IMR-90 (cell line): ENCODE results near the gene AFTPH. TPM values are rescaled to one million over a fixed set of nuclear protein-coding genes. Genes with fewer than 3 reads are reported as not detected.

Experiments
- ATAC-seq: fragments of 200-7000 bp; cut with Tn5 transposase; 2 replicates; pipeline ENCODE4 v1.9.1; 2020; ENCODE audit warnings: low read depth, mild to moderate bottlenecking, moderate library complexity
- BruUV-seq: library from RNA; stranded (reverse); fragments of 400-500 nt; replicated peaks from 2 replicates; lab custom pipeline; 2021; lab: Mats Ljungman, UMichigan
- CTCF ChIA-PET: fragments of 300-600 bp; formaldehyde crosslinking; extraction: SDS; loops from one replicate; lab custom pipeline; 2021; ENCODE audit warnings: antibody characterized with exemption; lab: Yijun Ruan, JAX
- POLR2A ChIA-PET: fragments of 300-600 bp; sonication (Branson Sonifier 250); formaldehyde crosslinking; loops from one replicate; lab custom pipeline; 2022; ENCODE audit warnings: antibody characterized with exemption; ENCODE audit not compliant: unreplicated experiment; lab: Charles Lee
- DNase-seq: peaks from one replicate; pipeline ENCODE4 v3.0.0; 2013
- H2AFZ ChIP-seq: replicated peaks from 2 replicates; pipeline ENCODE3; 2013; ENCODE audit warnings: low read length, mild to moderate bottlenecking; ENCODE audit not compliant: poor library complexity
- H2AK5ac ChIP-seq: 2 replicates; pipeline ENCODE4 v1.6.1; 2013; ENCODE audit warnings: low read depth, low read length, inconsistent platforms
- H2AK9ac ChIP-seq: replicated peaks from 2 replicates; pipeline ENCODE3; 2013; ENCODE audit warnings: mild to moderate bottlenecking, low read depth, low read length, moderate library complexity; ENCODE audit not compliant: poor library complexity
- H2BK120ac ChIP-seq: 2 replicates; pipeline ENCODE4 v1.6.1; 2013; ENCODE audit warnings: low read depth, low read length, inconsistent platforms
- H2BK15ac ChIP-seq: 3 replicates; pipeline ENCODE4 v1.6.1; 2013; ENCODE audit warnings: low read depth, low read length, inconsistent platforms
- H2BK20ac ChIP-seq: 2 replicates; pipeline ENCODE4 v1.6.1; 2013; ENCODE audit warnings: low read depth, mild to moderate bottlenecking, inconsistent platforms, low read length, moderate library complexity
- H2BK5ac ChIP-seq: 2 replicates; pipeline ENCODE4 v1.6.1; 2013; ENCODE audit warnings: mild to moderate bottlenecking, low read depth, low read length, inconsistent platforms; ENCODE audit not compliant: poor library complexity, severe bottlenecking
- H3K14ac ChIP-seq: replicated peaks from 2 replicates; pipeline ENCODE4 v1.6.1; 2013; ENCODE audit warnings: low read depth, low read length, inconsistent platforms
- H3K18ac ChIP-seq: 2 replicates; pipeline ENCODE4 v1.6.1; 2013; ENCODE audit warnings: low read depth, low read length, control low read depth
- H3K23ac ChIP-seq: 2 replicates; pipeline ENCODE4 v1.6.1; 2013; ENCODE audit warnings: low read depth, low read length, inconsistent platforms
- H3K27ac ChIP-seq: 2 replicates; pipeline ENCODE4 v1.5.1; 2013; ENCODE audit warnings: mild to moderate bottlenecking, control low read depth, low read length; ENCODE audit not compliant: insufficient read depth
- H3K27me3 ChIP-seq: 2 replicates; pipeline ENCODE4 v1.6.1; 2013; ENCODE audit warnings: low read length; ENCODE audit not compliant: control insufficient read depth, insufficient read depth
- H3K36me3 ChIP-seq: 2 replicates; pipeline ENCODE4 v1.6.1; 2013; ENCODE audit warnings: low read length, mixed read lengths; ENCODE audit not compliant: control insufficient read depth, insufficient read depth
- H3K4ac ChIP-seq: 2 replicates; pipeline ENCODE4 v1.6.1; 2013; ENCODE audit warnings: low read depth, low read length, inconsistent platforms
- H3K4me1 ChIP-seq: 2 replicates; pipeline ENCODE4 v1.6.1; 2013; ENCODE audit warnings: low read length, mixed read lengths; ENCODE audit not compliant: control insufficient read depth, insufficient read depth
- H3K4me2 ChIP-seq: 2 replicates; pipeline ENCODE4 v1.6.1; 2013; ENCODE audit warnings: low read depth, mild to moderate bottlenecking, control low read depth, low read length, moderate library complexity
- H3K4me3 ChIP-seq: 2 replicates; pipeline ENCODE4 v1.5.1; 2013; ENCODE audit warnings: low read depth, mild to moderate bottlenecking, control low read depth, low read length, moderate library complexity; ENCODE audit not compliant: insufficient read depth
- H3K56ac ChIP-seq: 2 replicates; pipeline ENCODE4 v1.6.1; 2013; ENCODE audit warnings: low read length, inconsistent platforms; ENCODE audit not compliant: insufficient read depth; ENCODE audit errors: extremely low read depth
- H3K79me1 ChIP-seq, 2 experiments: 2 replicates each; pipeline ENCODE4 v1.6.1; 2013; ENCODE audit warnings: low read length in 2 of 2, inconsistent platforms in 1 of 2, low read depth in 1 of 2
- H3K9ac ChIP-seq: 2 replicates; pipeline ENCODE4 v1.6.1; 2013; ENCODE audit warnings: low read depth, low read length, control low read depth
- H3K9me1 ChIP-seq: 2 replicates; pipeline ENCODE4 v1.6.1; 2013; ENCODE audit warnings: low read length, inconsistent platforms; ENCODE audit not compliant: insufficient read depth
- H3K9me3 ChIP-seq: 2 replicates; pipeline ENCODE4 v1.6.1; 2013; ENCODE audit warnings: low read length; ENCODE audit not compliant: control insufficient read depth, insufficient read depth
- H4K20me1 ChIP-seq: 2 replicates; pipeline ENCODE4 v1.6.1; 2013; ENCODE audit warnings: low read length, inconsistent platforms; ENCODE audit not compliant: insufficient read depth
- H4K5ac ChIP-seq: 2 replicates; pipeline ENCODE4 v1.6.1; 2013; ENCODE audit warnings: mild to moderate bottlenecking, low read depth, low read length, control low read depth
- H4K8ac ChIP-seq, 2 experiments: 2 replicates each; pipeline ENCODE4 v1.6.1; 2013; ENCODE audit warnings: low read depth in 2 of 2, low read length in 2 of 2, control low read depth in 1 of 2, inconsistent platforms in 1 of 2
- H4K91ac ChIP-seq: 2 replicates; pipeline ENCODE4 v1.6.1; 2013; ENCODE audit warnings: low read depth, low read length, inconsistent platforms; ENCODE audit not compliant: insufficient read depth
- CEBPB ChIP-seq: IDR thresholded peaks from 2 replicates; pipeline ENCODE4 v1.6.1; 2012; ENCODE audit warnings: low read depth, low read length, improper control_type of control experiment
- CTCF ChIP-seq: conservative IDR thresholded peaks from 2 replicates; pipeline ENCODE4 v1.5.1; 2012; ENCODE audit warnings: mild to moderate bottlenecking, low read depth, low read length, improper control_type of control experiment
- FOS ChIP-seq: fragments of 150-350 bp; IDR thresholded peaks from 2 replicates; pipeline ENCODE4 v1.6.1; 2016; ENCODE audit warnings: low read depth, low read length
- MAFK ChIP-seq: IDR thresholded peaks from 2 replicates; pipeline ENCODE4 v1.6.1; 2012; ENCODE audit warnings: low read depth, low read length, improper control_type of control experiment
- MAZ ChIP-seq: IDR thresholded peaks from 2 replicates; pipeline ENCODE4 v1.6.1; 2012; ENCODE audit warnings: low read depth, mild to moderate bottlenecking, low read length, improper control_type of control experiment, moderate library complexity, borderline replicate concordance
- NFE2L2 ChIP-seq: fragments of 150-350 bp; IDR thresholded peaks from 2 replicates; pipeline ENCODE4 v1.6.1; 2016; ENCODE audit warnings: low read depth, mild to moderate bottlenecking, low read length
- RAD21 ChIP-seq: IDR thresholded peaks from 2 replicates; pipeline ENCODE4 v1.6.1; 2012; ENCODE audit warnings: low read length, improper control_type of control experiment
- WGBS, 2 experiments: methylation state at CpG; one replicate each; pipeline versions ENCODE4 v1.1.5 to v1.1.7; 2013; ENCODE audit warnings: missing lambda C conversion rate in 2 of 2; ENCODE audit not compliant: insufficient read length in 1 of 2; ENCODE audit errors: extremely low coverage in 2 of 2; 5-methylcytosine and 5-hydroxymethylcytosine counted together
- dilution Hi-C: fragments of 300-500 bp; cut with HindIII; formaldehyde crosslinking; loops from one replicate; pipeline ENCODE4 v1.14.3; 2018; ENCODE audit warnings: low sequenced_read_pairs; ENCODE audit not compliant: unreplicated experiment
- in situ Hi-C: fragments of 300-500 bp; cut with MboI; formaldehyde crosslinking; loops from 3 replicates; pipeline ENCODE4 v1.14.3; 2019; ENCODE audit warnings: low sequenced_read_pairs, inconsistent platforms, mixed read lengths
- intact Hi-C: fragments of 100-400 bp; cut with micrococcal nuclease; formaldehyde crosslinking; loops from 2 replicates; pipeline ENCODE4 v1.10.0; 2022
- polyA plus RNA-seq, 3 experiments: library from polyadenylated mRNA; depleted of rRNA; stranded (reverse); fragments of >200 nt; gene quantifications; 2 replicates each; pipeline ENCODE4 v1.2.3, GENCODE V29; 2012; ENCODE audit warnings: low replicate concordance in 1 of 3
- total RNA-seq: library from RNA; depleted of rRNA; stranded (reverse); fragments of >200 nt; gene quantifications from 2 replicates; pipeline ENCODE4 v1.2.3, GENCODE V29; 2012

The AFTPH gene
- total and polyA plus RNA-seq, 2 of the 4 experiments (the other 2 are of a cell fraction) = 9.4 to 19.9 TPM

GRCh38 chr2:64482243-64482642, 41.9 kb upstream of the AFTPH start:
- H4K5ac ChIP-seq = no peak overlapping the region
- ATAC-seq (no peak), DNase-seq (no peak)
- peak; percentile 66 for TF ChIP-seq MAFK
- TF ChIP-seq CEBPB = no peak
- TF ChIP-seq RAD21 = no peak
- TF ChIP-seq MAZ = no peak
- no peak for TF ChIP-seq FOS
- no peak for TF ChIP-seq NFE2L2
- no peak for TF ChIP-seq CTCF
- H3K14ac ChIP-seq = no peak overlapping the region
- H4K20me1 ChIP-seq = no peaks in the 10 kb centered on the region
- no peak overlapping the region for H4K8ac ChIP-seq
- BruUV-seq = no TSS peak
- H4K91ac ChIP-seq = no peak overlapping the region
- 78% methylated on average over 1 of the region's 1 CpG; no CpG with 5 or more reads in 1 of the 2 experiments for WGBS, 2 experiments
- POLR2A ChIA-PET = interaction anchor here (0.6 kb wide), 1 partner anchor 20 kb away, joined by 13 read pairs; no protein-coding TSS in a partner anchor
- no peak overlapping the region for H3K23ac ChIP-seq
- CTCF ChIA-PET = interaction anchor here (2.3 kb wide), 1 partner anchor 152 kb away, joined by 6 read pairs; no protein-coding TSS in a partner anchor
- peaks cover 60% of the 10 kb centered on the region for H3K27me3 ChIP-seq
- no peaks in the 10 kb centered on the region for H3K4me1 ChIP-seq
- dilution Hi-C loops = no loop called here
- no peaks in the 10 kb centered on the region for H3K79me1 ChIP-seq
- intact Hi-C loops = no loop called here
- no peaks in the 10 kb centered on the region for H3K9me1 ChIP-seq
- H2BK15ac ChIP-seq = no peak overlapping the region
- no peak overlapping the region for H3K56ac ChIP-seq
- H2BK120ac ChIP-seq = no peak overlapping the region
- H3K27ac ChIP-seq = no peak overlapping the region
- H2AFZ ChIP-seq = no peak overlapping the region
- no peak overlapping the region for H2AK9ac ChIP-seq
- H2BK20ac ChIP-seq = no peak overlapping the region
- H3K9ac ChIP-seq = no peak overlapping the region
- no peaks in the 10 kb centered on the region for H3K36me3 ChIP-seq
- no peak overlapping the region for H2BK5ac ChIP-seq
- H3K4me3 ChIP-seq = no peak overlapping the region
- H3K18ac ChIP-seq = no peak overlapping the region
- no peak overlapping the region for H3K4me2 ChIP-seq
- in situ Hi-C loops = no loop called here
- no peak overlapping the region for H3K4ac ChIP-seq
- no peak overlapping the region for H2AK5ac ChIP-seq
- no peaks in the 10 kb centered on the region; the same call in 1 of the 2 replicates for H3K9me3 ChIP-seq
